ENCODE results near the gene MYCN.

The MYCN gene

GRCh38 chr2:15932394-15933183 is 7.8 kb upstream of the MYCN start:
- DNase-seq = no peak

GRCh38 chr2:15933184-15933845 is 7.0 kb upstream of the MYCN start:
- DNase-seq = no peak

- no peak for DNase-seq
Observed at GRCh38 chr2:15934291-15934945, 5.9 kb upstream of the MYCN start.

DNA sequence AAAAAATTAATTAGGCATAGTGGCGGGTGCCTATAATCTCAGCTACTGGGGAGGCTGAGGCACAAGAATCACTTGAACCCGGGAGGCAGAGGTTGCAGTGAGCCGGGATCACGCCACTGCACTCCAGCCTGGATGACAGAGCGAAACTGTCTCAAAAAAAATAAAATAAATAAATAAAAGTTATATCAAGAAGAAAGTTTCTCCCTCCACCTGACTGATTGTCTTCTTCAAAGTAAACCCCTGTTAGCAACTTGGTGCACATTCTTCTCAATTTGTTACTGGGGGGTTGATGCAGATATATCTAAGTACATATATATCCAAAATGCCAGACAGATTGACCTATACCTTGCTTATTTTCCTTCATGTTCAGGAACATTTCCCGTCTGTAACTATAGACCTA is 5.2 kb upstream of the MYCN start:
- DNase-seq = no peak

DNA sequence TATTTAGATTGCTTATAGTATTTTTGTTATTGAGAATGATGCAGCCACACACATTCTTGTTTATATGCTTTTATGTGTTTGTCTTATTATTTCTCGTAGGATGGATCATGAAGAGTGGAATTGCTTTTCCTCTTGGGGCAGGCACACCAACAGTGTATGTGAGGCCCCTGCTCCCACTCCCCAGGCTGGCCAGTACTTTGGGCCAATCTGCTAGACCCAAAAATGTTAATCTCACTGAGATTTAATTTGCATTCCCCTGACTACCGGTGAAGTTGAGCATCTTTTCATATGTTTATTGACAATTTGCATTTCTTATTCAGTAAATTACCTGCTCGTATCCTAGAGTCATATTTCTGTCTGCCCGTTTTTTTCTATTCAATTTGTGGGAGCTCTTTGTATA is 4.7 kb upstream of the MYCN start:
- no peak for DNase-seq

- DNase-seq = no peak
Observed at GRCh38 chr2:15936277-15937104, 3.9 kb upstream of the MYCN start.

DNA sequence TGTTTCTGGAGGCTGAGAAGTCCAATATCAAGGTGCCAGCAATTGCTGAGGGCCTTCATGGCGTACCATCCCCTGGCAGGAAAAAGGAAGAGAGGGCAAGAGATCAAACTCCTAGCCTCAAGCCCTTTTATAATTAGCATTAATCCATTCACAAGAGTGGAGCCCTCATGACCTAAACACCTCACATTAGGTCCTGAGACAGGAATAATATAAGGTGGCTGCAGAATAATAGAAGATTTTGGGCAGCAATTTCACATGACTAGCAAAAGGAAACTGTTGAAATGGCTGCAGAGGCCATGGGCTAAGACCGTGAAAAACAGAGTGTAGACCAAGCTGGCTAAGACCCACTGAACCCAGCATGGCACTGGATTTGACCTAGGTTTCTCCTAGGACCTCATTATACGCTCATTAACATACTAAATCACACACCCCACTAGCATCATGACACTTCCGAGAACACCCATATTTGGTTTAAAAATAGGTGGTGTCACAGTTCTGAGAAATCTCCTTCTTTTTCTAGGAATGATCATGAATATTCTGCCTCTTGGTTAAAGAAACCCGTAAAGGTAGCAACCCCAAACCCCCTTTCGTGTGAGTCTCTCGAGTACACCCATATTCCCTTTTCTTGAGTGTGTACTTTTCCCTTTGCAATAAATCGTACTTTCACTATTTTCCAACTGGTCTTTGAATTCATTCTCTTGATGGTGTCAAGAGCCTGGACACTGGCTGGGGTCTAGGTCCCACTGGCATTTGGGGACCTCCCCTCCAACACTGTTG is 3.1 kb upstream of the MYCN start:
- DNase-seq = no peak

GRCh38 chr2:15937882-15938802 is 2.2 kb upstream of the MYCN start:
- no peak for DNase-seq

DNA sequence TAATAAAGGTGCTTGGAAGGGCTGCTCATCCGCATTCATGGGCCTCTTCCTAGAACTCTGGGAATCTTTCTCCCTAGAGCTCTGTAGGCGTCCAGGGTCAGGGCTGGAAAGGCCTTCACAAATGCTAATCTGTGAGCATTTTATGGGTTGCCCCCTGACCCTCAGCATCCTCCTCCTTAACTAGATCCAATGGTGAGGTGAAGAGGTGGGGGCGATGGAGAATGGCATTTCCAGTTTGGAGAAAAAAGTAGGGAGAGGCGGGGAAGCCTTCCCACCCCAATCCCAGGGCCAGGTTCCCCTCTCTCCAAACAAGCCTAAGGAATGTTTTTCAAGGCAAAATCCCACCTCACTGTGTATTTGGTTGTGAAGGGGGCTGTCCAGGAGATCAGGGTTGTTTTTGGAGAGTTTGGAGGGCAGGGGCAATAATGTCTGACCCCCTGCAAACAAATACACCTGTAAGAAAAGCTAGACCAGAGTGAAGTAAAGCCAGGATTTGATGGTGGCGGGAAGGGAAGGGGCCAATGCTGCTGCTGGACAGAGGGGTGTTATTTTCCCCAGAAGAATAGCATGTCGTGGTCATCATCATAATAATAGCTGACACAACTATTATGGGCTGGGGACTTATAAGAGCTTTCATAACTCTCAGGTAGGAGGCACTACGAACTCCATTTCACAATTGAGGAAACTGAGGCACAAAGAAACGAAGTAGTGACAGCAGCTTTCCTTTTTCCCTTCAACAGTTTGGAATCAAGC is 1.4 kb upstream of the MYCN start:
- DNase-seq = no peak

DNA sequence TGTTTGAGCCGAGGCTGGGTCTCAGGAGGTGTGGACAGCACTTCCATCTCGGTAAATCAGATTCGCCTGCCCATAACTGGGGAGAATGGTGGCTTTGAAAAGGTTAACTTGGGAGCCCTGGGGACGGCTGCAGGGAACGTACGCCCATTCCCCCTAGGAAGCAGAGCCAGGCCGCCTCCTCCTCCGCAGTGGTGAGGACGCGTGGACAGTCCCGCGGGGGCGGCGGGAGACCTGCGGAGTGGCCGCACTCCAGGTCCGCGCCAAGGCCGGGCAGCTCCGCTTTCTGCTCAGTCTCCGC is 845 bp upstream of the MYCN start:
- DNase-seq = no peak

GRCh38 chr2:15940661-15941480 is 521 bp downstream of the MYCN start:
- no peak for DNase-seq

GRCh38 chr2:15941481-15941850 is 1.1 kb downstream of the MYCN start:
- DNase-seq = no peak

- DNase-seq = no peak
Observed at GRCh38 chr2:15941871-15942710, 1.7 kb downstream of the MYCN start.

DNA sequence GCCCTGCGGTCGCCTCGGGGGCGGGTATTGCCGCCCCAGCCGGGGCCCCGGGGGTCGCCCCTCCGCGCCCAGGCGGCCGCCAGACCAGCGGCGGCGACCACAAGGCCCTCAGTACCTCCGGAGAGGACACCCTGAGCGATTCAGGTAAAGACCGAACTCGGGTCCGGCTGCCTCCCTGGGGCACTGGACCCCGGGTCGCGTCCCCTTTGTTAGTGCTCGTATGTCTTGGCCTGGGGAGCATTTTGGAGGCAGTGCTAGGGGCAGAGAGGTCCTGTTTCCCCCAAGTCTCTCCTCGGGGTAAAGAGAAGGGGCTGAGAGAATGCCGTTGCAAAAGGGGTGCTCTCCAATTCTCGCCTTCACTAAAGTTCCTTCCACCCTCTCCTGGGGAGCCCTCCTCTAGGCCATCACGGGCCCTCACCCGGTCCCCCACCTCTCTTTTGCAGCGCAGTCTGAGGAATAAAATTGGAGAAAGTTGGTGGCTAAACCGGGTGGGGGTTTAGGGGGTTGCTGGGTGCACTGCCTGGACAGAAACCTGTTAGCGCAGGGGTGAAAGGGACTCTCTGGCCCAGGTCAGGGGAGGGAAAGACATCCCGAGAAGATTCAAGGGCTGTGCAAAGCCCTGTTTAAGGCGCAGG is 2.5 kb downstream of the MYCN start:
- DNase-seq = no peak

DNA sequence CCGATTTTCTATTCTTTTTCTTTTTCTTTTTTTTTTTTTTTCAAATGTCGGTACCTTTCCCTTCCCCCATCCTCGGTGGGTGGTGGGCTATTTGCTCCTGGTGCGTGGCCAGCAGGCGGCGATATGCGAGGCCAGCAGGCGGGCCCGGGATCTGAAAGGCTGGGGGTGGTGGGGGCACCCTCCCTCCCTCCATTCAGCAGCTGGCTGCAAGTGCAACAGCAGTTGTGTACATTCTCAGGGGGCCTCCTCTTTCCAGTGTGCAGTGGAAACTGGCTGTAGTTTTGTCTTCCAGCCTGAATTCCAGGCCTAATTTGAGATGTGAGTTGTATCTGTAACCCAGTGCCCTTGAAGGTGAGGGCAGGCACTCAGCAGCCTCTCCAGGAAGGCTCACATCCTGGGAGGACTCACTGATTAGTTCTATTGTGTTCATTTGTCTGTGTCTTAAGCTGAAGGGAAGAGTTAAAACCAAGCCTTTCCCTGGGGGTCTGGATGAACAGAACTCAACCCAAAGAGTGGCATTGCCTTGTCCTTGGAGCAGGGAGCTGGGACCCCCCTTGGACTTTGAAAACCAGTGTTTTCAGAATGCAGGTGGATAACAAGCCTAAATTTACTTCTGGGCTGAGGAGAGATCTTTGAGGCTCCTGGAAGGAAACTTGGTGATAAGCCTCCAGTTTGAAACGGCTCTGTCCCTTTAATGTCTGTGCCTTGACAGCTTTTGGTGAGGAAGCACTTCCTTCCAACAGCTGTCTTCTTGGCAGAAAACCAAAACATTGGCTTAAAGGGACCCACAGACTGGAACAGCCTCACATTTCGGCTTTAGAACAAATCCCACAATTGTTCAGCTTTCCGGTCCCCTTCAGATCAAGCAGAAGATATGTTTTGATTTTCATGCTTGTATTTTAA is 3.3 kb downstream of the MYCN start:
- peak; percentile 43 for DNase-seq

DNA sequence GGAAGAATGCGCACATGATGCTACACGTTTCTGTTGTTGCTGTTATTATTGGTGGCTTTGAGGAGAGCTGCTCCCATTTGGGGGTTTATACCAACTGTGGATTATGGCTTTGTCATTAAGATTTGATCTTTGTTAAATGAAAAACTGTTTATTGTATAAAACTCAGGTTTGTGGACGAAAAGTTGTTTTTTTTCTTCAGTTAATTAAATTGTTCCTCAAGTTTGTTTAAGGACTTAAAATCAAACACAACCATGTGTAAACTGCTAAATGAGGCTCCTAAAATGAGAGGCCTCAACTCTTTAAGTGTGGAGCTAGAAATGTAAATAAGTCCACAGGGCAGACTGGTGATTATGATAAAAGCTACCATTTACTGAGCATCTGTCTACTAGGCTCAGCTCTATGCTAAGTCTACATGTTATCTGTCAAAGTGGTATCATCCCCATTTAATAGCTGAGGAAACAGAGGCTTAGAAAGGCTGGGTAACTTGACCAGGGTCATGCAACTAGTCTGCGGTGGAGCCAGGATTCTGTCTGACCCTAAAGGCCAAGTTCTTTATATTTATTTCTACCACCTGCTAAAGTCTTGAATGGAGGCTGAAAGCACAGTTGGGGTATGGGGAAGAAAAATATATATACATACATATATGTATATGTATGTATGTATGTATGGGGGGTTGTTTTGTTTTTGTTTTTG is 4.1 kb downstream of the MYCN start:
- no peak for DNase-seq

All from MV-4-11 (cell line).